Endothelial cell of umbilical vein (primary cell): ENCODE data around the gene PRR5. TPM values are rescaled to one million over a fixed set of nuclear protein-coding genes. Genes with fewer than 3 reads are reported as not detected.

Source experiments
- BruUV-seq: library from RNA; stranded (reverse); fragments of 400-500 nt; replicated peaks from 2 replicates; lab custom pipeline; 2021; lab: Mats Ljungman, UMichigan
- CTCF ChIA-PET: fragments of 300-600, 350-600 bp; sonication (Branson Sonifier 250); formaldehyde crosslinking; loops from one replicate; lab custom pipeline; 2021; ENCODE audit warnings: antibody characterized with exemption, inconsistent platforms; lab: Charles Lee
- POLR2A ChIA-PET: fragments of 300-600, 350-600 bp; sonication (Branson Sonifier 250); formaldehyde crosslinking; loops from one replicate; lab custom pipeline; 2021; ENCODE audit warnings: antibody characterized with exemption, inconsistent platforms; lab: Charles Lee
- DNase-seq: peaks from one replicate; pipeline ENCODE4 v3.0.0-alpha.2; 2011; ENCODE audit warnings: low read depth, low spot score
- FAIRE-seq: peaks from 2 replicates; lab custom pipeline; 2011; peaks lifted over from hg19 to GRCh38; lab: Jason Lieb, UNC
- H2AFZ ChIP-seq: 2 replicates; pipeline ENCODE4 v1.6.0; 2012; ENCODE audit warnings: low read depth, low read length, control low read depth, inconsistent platforms
- H3K27ac ChIP-seq: 2 replicates; pipeline ENCODE4 v1.5.1; 2011; ENCODE audit warnings: low read depth, mild to moderate bottlenecking, control low read depth, low read length, moderate library complexity; ENCODE audit not compliant: insufficient read depth
- H3K27me3 ChIP-seq, 2 experiments: 2 replicates each; pipeline versions ENCODE4 v1.6.0 to v1.6.1; 2011; ENCODE audit warnings: low read length in 2 of 2, mixed read lengths in 1 of 2; ENCODE audit not compliant: control insufficient read depth in 2 of 2, insufficient read depth in 2 of 2
- H3K36me3 ChIP-seq, 2 experiments: 2 replicates in 1 of 2; 3 replicates in 1 of 2; pipeline ENCODE4 v1.5.1; 2011; ENCODE audit warnings: low read length in 2 of 2, mild to moderate bottlenecking in 1 of 2, moderate library complexity in 1 of 2; ENCODE audit not compliant: control insufficient read depth in 2 of 2, insufficient read depth in 2 of 2; ENCODE audit errors: extremely low read depth in 1 of 2
- H3K4me1 ChIP-seq: 3 replicates; pipeline ENCODE4 v1.5.1; 2011; ENCODE audit warnings: mild to moderate bottlenecking, low read length; ENCODE audit not compliant: control insufficient read depth, insufficient read depth; ENCODE audit errors: extremely low read depth
- H3K4me2 ChIP-seq: 2 replicates; pipeline ENCODE4 v1.6.1; 2011; ENCODE audit warnings: low read length, control low read depth, mixed read lengths; ENCODE audit not compliant: insufficient read depth
- H3K4me3 ChIP-seq, 3 experiments: fragments of 200-600 bp in 1 of 3; sonication (generic), shearing (Covaris generic) in 1 of 3; replicated peaks in 1 of 3; 2 replicates each; pipeline ENCODE4 v1.5.1; 2011 to 2016; ENCODE audit warnings: control low read depth in 3 of 3, low read length in 3 of 3, mild to moderate bottlenecking in 2 of 3, inconsistent platforms in 1 of 3, low read depth in 1 of 3, moderate library complexity in 1 of 3; ENCODE audit not compliant: insufficient read depth in 1 of 3
- H3K79me2 ChIP-seq: 2 replicates; pipeline ENCODE4 v1.6.0; 2012; ENCODE audit warnings: low read length, inconsistent platforms; ENCODE audit not compliant: control insufficient read depth, insufficient read depth
- H3K9ac ChIP-seq: replicated peaks from 2 replicates; pipeline ENCODE3; 2011; ENCODE audit warnings: low read length, control low read depth; ENCODE audit not compliant: insufficient read depth; ENCODE audit errors: extremely low read depth
- H3K9me1 ChIP-seq: replicated peaks from 3 replicates; pipeline ENCODE4 v1.6.0; 2011; ENCODE audit warnings: mild to moderate bottlenecking, low read length; ENCODE audit not compliant: control insufficient read depth, insufficient read depth; ENCODE audit errors: extremely low read depth
- H3K9me3 ChIP-seq: replicated peaks from 2 replicates; pipeline ENCODE4 v1.5.1; 2012; ENCODE audit warnings: low read length, inconsistent platforms; ENCODE audit not compliant: control insufficient read depth, insufficient read depth
- H4K20me1 ChIP-seq: replicated peaks from 2 replicates; pipeline ENCODE3; 2011; ENCODE audit warnings: mild to moderate bottlenecking, low read length; ENCODE audit not compliant: control insufficient read depth, insufficient read depth; ENCODE audit errors: extremely low read depth
- EZH2 ChIP-seq: IDR thresholded peaks from 2 replicates; pipeline ENCODE4 v1.6.1; 2012; ENCODE audit warnings: borderline replicate concordance, low read depth, mild to moderate bottlenecking, moderate library complexity, low read length, inconsistent platforms; ENCODE audit not compliant: severe bottlenecking
- FOS ChIP-seq: IDR thresholded peaks from 2 replicates; pipeline ENCODE4 v1.6.1; 2011; ENCODE audit warnings: mild to moderate bottlenecking, low read length, moderate library complexity, borderline replicate concordance; ENCODE audit not compliant: insufficient read depth
- MYC ChIP-seq: IDR thresholded peaks from one replicate; pipeline ENCODE4 v1.6.1; 2011; ENCODE audit warnings: mild to moderate bottlenecking, low read depth, low read length
- POLR2A ChIP-seq: IDR thresholded peaks from 2 replicates; pipeline ENCODE4 v1.6.1; 2012; ENCODE audit warnings: low read depth, mild to moderate bottlenecking, control low read depth, low read length
- dilution Hi-C: fragments of 300-500 bp; cut with MboI; formaldehyde crosslinking; loops from one replicate; pipeline ENCODE4 v1.15.0; 2019; ENCODE audit warnings: low sequenced_read_pairs; ENCODE audit not compliant: extremely low pct_ligation_motif_present
- intact Hi-C: fragments of 100-400 bp; cut with micrococcal nuclease; formaldehyde crosslinking; loops from one replicate; pipeline ENCODE4 v1.10.0; 2022
- polyA plus RNA-seq, 4 experiments: library from polyadenylated mRNA; depleted of rRNA in 3 of 4; stranded (reverse) in 3 of 4; unstranded in 1 of 4; fragments of >200 nt; gene quantifications; 2 replicates each; pipeline versions ENCODE4 v1.2.1 to v1.2.3, GENCODE V29; 2011 to 2012; ENCODE audit warnings: missing spikeins in 1 of 4
- total RNA-seq: library from RNA; stranded (reverse); gene quantifications from 2 replicates; pipeline ENCODE4 v1.2.3, GENCODE V29; 2021
- TF ChIP-seq, protein P1 (sequence below), 2 donors: IDR thresholded peaks; 1 replicate in 1 of 2; 2 replicates in 1 of 2; pipeline ENCODE4 v1.5.1; 2011; ENCODE audit warnings: low read length in 2 of 2, mild to moderate bottlenecking in 2 of 2, moderate library complexity in 2 of 2, control low read depth in 1 of 2, inconsistent platforms in 1 of 2, low read depth in 1 of 2; ENCODE audit not compliant: insufficient read depth in 1 of 2; ENCODE audit errors: extremely low read depth in 1 of 2

The PRR5 gene
- total and polyA plus RNA-seq, 2 donors (not counting 3 experiments of a cell fraction or from before 2014, with no cell fraction given) = 4.3 to 9.0 TPM

DNA sequence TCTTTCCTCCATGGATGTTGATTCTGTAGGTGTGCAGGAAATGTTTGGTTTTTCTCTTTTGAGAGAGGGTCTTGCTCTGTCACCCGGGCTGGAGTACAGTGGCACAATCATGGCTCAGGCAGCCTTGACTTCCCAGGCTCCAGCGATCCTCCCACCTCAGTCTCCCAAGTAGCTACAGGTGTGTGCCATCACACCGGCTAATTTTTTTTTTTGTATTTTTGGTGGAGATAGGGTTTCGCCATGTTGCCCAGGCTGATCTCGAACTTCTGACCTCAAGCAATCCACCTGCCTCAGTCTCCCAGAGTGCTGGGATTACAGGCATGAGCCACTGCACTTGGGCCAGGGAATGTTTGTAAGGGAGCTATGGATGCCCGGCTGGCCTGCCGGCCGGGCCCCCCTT lies 4.5 kb downstream of the PRR5 start:
- TF ChIP-seq POLR2A (no peak), FOS (no peak), EZH2 (no peak), MYC (no peak)
- TF ChIP-seq, protein P1, sequence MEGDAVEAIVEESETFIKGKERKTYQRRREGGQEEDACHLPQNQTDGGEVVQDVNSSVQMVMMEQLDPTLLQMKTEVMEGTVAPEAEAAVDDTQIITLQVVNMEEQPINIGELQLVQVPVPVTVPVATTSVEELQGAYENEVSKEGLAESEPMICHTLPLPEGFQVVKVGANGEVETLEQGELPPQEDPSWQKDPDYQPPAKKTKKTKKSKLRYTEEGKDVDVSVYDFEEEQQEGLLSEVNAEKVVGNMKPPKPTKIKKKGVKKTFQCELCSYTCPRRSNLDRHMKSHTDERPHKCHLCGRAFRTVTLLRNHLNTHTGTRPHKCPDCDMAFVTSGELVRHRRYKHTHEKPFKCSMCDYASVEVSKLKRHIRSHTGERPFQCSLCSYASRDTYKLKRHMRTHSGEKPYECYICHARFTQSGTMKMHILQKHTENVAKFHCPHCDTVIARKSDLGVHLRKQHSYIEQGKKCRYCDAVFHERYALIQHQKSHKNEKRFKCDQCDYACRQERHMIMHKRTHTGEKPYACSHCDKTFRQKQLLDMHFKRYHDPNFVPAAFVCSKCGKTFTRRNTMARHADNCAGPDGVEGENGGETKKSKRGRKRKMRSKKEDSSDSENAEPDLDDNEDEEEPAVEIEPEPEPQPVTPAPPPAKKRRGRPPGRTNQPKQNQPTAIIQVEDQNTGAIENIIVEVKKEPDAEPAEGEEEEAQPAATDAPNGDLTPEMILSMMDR (IDR thresholded peaks at IDR 0.05; ENCODE audit: extremely low read depth in 1 of 2, insufficient read depth in 1 of 2, low read depth in 1 of 2, low read length in 2 of 2) = no peak
- Histone ChIP-seq H3K4me1 (peaks cover 6% of the 10 kb centered on the region), H4K20me1 (no peaks in the 10 kb centered on the region), H3K27me3 (peaks cover 6 to 11% of the 10 kb centered on the region in 2 experiments), H3K9me3 (no peaks in the 10 kb centered on the region), H3K9me1 (no peaks in the 10 kb centered on the region), H3K4me2 (no peak overlapping the region), H2AFZ (no peak overlapping the region), H3K36me3 (no peaks in the 10 kb centered on the region), H3K4me3 (no peak overlapping the region), H3K27ac (no peak overlapping the region), H3K79me2 (no peaks in the 10 kb centered on the region), H3K9ac (no peak overlapping the region)
- intact Hi-C loops = no loop called here
- DNase-seq = no peak
- ChIA-PET POLR2A (no interaction called here), CTCF (no interaction called here)
- FAIRE-seq = no peak
- dilution Hi-C loops = no loop called here
- no TSS peak for BruUV-seq

- CTCF ChIA-PET = no interaction called here
- no TSS peak for BruUV-seq
These were observed 5.2 kb downstream of the PRR5 start for GRCh38 chr22:44707178-44707577.

More at GRCh38 chr22:44707178-44707577, 5.2 kb downstream of the PRR5 start:
- FAIRE-seq (no peak), DNase-seq (no peak)
- H3K27me3 ChIP-seq = peaks cover 6 to 11% of the 10 kb centered on the region in 2 experiments
- no peaks in the 10 kb centered on the region for H3K9me3 ChIP-seq
- H3K4me1 ChIP-seq = peaks cover 3% of the 10 kb centered on the region
- H3K9ac ChIP-seq = no peak overlapping the region
- intact Hi-C loops = no loop called here
- H3K27ac ChIP-seq = no peak overlapping the region
- dilution Hi-C loops = no loop called here
- no peak overlapping the region for H2AFZ ChIP-seq
- H3K79me2 ChIP-seq = no peaks in the 10 kb centered on the region
- TF ChIP-seq, protein P1 (IDR thresholded peaks at IDR 0.05; ENCODE audit: extremely low read depth in 1 of 2, insufficient read depth in 1 of 2, low read depth in 1 of 2, low read length in 2 of 2) = no peak
- TF ChIP-seq FOS (no peak), EZH2 (no peak)
- no peaks in the 10 kb centered on the region for H3K9me1 ChIP-seq
- H4K20me1 ChIP-seq = no peaks in the 10 kb centered on the region
- H3K4me3 ChIP-seq = no peak overlapping the region
- POLR2A ChIA-PET = no interaction called here
- H3K4me2 ChIP-seq = no peak overlapping the region
- no peaks in the 10 kb centered on the region for H3K36me3 ChIP-seq
